Glomerular endothelial cell (primary cell): ENCODE results near the gene DISP3. TPM values are rescaled to one million over a fixed set of nuclear protein-coding genes. Genes with fewer than 3 reads are reported as not detected.
A peak's percentile ranks its signal among the peaks of the same experiment; 100 is the strongest.

Experiments
- DNase-seq: peaks from one replicate; pipeline ENCODE4 v3.0.0-alpha.2; 2011; ENCODE audit warnings: low read depth, low spot score; ENCODE audit errors: extremely low read depth
- total RNA-seq: library from RNA; depleted of rRNA; stranded (reverse); fragments of >200 nt; gene quantifications from 2 replicates; pipeline ENCODE4 v1.2.3, GENCODE V29; 2015

Gene DISP3
- total RNA-seq, 1 donor from 2014 or later = 0.58 TPM

GRCh38 chr1:11540773-11541160 is 61.8 kb downstream of the DISP3 start:
- DNase-seq = no peak

GRCh38 chr1:11541236-11541635 is 62.3 kb downstream of the DISP3 start:
- no peak for DNase-seq

GRCh38 chr1:11541956-11542355 is 63.0 kb downstream of the DISP3 start:
- no peak for DNase-seq

- no peak for DNase-seq
Observed at GRCh38 chr1:11543392-11543791, 64.4 kb downstream of the DISP3 start.

DNA sequence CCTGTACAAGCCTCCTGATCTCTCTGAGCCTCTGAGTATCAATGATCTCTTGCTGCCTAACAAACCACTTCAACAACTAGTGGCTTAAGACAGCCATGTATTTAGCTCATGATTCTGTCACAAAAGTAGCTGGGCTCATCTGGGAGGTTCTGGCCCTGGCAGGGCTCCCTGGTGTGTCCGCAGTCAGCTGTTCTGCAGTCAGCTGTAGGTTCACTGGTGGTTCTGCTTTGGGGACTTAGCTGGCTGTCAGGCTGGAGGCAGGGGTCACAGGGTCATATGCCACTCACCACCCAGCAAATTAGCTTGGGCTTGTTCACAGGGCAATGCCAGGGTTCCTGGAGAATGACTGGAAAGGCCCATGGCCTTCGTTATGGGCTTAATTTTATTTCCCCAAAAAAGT is 64.8 kb downstream of the DISP3 start:
- no peak for DNase-seq

- DNase-seq = no peak
Observed at GRCh38 chr1:11546456-11546855, 67.5 kb downstream of the DISP3 start.

DNA sequence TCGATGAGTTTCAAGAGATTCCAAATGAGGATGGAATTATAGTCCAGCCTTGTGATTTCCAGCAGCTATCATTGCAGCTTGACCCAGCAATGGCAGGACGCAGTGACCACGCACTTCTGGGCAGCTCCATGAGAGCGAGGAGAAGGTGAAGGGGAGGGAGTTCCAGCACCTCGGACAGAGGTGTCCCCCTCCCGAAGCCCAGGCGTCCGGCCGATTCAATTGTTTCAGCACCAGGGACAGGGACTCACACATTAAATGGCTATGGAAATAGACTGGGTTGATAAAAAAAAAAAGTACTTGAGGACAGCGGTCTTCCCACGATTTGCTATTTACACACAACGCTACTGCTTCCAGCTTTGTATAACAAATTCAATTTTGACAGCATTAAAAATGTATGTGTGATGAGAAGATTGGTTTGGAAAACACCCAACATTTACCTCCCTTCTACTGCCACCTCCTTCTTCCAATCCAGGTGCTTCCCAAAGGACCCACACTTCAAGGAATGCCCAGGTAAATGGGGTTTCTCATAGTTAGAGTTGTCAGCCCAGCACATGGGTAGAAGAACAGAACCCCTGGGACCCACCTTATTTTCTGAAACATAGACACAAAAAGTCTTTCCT is 71.8 kb downstream of the DISP3 start:
- peak; percentile 47 for DNase-seq

- no peak for DNase-seq
Observed at GRCh38 chr1:11558276-11558675, 79.3 kb downstream of the DISP3 start.

DNA sequence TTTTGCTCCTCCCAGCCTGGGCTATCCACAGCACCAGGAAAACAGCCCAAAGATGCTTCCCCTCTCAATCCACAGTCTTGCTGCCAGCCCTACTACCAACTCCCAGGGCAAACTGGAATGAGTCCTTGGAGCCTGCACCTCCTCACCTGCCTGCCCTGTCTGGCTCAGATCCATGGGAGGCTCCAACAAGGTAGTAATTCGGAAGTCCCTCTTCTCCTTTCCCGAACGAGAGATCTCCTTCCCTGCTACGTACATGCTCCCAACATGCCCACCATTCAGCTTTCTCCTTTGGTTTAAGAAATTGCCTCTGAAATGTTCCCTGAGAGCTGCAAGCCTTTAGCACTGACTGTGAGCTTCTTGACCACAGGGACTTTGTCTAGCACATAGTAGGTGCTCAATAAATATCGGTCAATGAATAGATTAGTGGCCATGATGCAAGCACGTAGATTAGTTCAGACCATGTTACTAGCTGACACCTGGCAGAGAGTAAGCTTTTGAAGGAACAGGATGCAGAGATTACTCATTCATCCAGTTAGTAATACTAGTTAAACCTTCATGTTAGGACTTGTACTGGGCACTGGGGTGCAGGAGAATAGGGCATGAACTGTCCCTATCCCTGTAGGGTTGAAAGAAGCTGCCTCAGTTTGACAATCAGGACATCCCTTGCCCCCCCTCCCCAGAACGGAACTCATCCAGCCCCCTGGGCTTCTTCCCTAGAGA is 80.1 kb downstream of the DISP3 start:
- no peak for DNase-seq

DNA sequence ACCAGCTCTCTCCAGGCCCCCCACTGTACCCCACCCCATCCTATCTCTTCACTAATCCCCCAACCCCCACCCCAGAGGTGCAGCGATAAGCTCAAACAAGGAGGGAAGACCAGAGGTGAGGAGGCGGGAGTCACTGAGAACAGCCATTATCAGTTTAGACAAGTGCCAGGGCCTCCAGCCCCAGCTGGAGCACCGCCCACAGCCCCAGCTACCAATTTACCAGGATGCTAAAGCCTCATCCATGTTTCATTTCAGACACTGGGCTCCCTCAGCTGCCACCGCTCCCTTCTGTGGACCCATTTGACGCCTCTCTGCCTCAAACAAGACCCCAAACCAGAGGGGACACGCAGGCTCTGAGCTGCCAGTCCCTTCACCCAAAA is 80.6 kb downstream of the DISP3 start:
- DNase-seq = no peak

GRCh38 chr1:11560061-11560460 is 81.1 kb downstream of the DISP3 start:
- no peak for DNase-seq

- no peak for DNase-seq
Observed at GRCh38 chr1:11561740-11562139, 82.8 kb downstream of the DISP3 start.

GRCh38 chr1:11562664-11563063 is 83.7 kb downstream of the DISP3 start:
- no peak for DNase-seq

- no peak for DNase-seq
Observed at GRCh38 chr1:11563560-11564069, 84.7 kb downstream of the DISP3 start.

- no peak for DNase-seq
Observed at GRCh38 chr1:11564237-11564636, 85.3 kb downstream of the DISP3 start.

- DNase-seq = no peak
Observed at GRCh38 chr1:11566042-11566850, 87.3 kb downstream of the DISP3 start.

- DNase-seq = no peak
Observed at GRCh38 chr1:11567244-11568065, 88.5 kb downstream of the DISP3 start.

DNA sequence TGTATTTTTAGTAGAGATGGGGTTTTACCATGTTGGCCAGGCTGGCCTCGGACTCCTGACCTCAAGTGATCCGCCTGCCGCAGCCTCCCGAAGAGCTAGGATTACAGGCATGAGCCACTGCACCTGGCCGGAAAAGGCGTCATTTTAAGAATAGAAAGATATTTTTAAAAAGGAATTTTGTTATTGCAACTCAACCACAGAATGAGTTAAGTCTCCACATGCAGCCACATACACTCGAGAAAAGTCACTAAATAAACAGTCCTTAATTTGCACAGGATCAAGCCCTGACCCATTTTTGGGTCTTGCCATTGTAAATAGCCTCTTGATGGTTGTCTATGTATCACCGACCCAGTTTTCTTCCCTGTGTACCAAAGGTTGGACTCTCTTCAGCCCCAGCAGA is 89.7 kb downstream of the DISP3 start:
- DNase-seq = no peak

- no peak for DNase-seq
Observed at GRCh38 chr1:11569551-11569950, 90.6 kb downstream of the DISP3 start.

GRCh38 chr1:11569954-11570353 is 91.0 kb downstream of the DISP3 start:
- DNase-seq = no peak
